Neural crest cell (in vitro differentiated cells): ENCODE measurements around the gene XKRX. TPM values are rescaled to one million over a fixed set of nuclear protein-coding genes. Genes with fewer than 3 reads are reported as not detected.

ENCODE experiments used
- DNase-seq: peaks from one replicate; pipeline ENCODE4 v3.0.0; 2021; ENCODE audit warnings: low read depth, mixed read lengths, low spot score
- H3K27ac Mint-ChIP-seq: one replicate; pipeline ENCODE4 v1.8.0; 2021; ENCODE audit warnings: mild to moderate bottlenecking, mixed read lengths; ENCODE audit not compliant: unreplicated experiment
- H3K27me3 Mint-ChIP-seq: 2 replicates; pipeline ENCODE4 v1.8.0; 2021; ENCODE audit warnings: low read depth, mild to moderate bottlenecking, mixed read lengths
- H3K36me3 Mint-ChIP-seq: 2 replicates; pipeline ENCODE4 v1.8.0; 2021; ENCODE audit warnings: low read depth, mild to moderate bottlenecking, mixed read lengths
- H3K4me1 Mint-ChIP-seq: 2 replicates; pipeline ENCODE4 v1.8.0; 2021; ENCODE audit warnings: mixed read lengths
- H3K4me3 Mint-ChIP-seq: one replicate; pipeline ENCODE4 v1.8.0; 2021; ENCODE audit warnings: mild to moderate bottlenecking, mixed read lengths
- H3K9me3 Mint-ChIP-seq: 2 replicates; pipeline ENCODE4 v1.8.0; 2021; ENCODE audit warnings: mixed read lengths
- CTCF ChIP-seq: fragments of 200-600 bp; sonication (generic); conservative IDR thresholded peaks from 2 replicates; pipeline ENCODE4 v1.5.0; 2021; ENCODE audit warnings: antibody characterized with exemption, mild to moderate bottlenecking
- long read RNA-seq: library from polyadenylated mRNA; unstranded; transcript quantifications from one replicate; pipeline ENCODE4 v2.0.0, GENCODE V29; 2020
- total RNA-seq: library from RNA; stranded (reverse); gene quantifications from 2 replicates; pipeline ENCODE4 v1.2.1, GENCODE V29; 2021

XKRX gene
- 0.41 and 0.51 TPM in 2 replicates for total RNA-seq
- long read RNA-seq, partial matches to known transcripts = 0 of 1 reads
- long read RNA-seq, other reads (novel, unspliced or antisense) = 0 of 1 reads

- no peak within 1 kb of the TSS for H3K27ac Mint-ChIP-seq
- peak within 1 kb of the TSS; percentile 90 for H3K4me3 Mint-ChIP-seq
- no peak for TF ChIP-seq CTCF
- peaks cover 24% of the 10 kb centered on the region for H3K27me3 Mint-ChIP-seq
- peaks cover 16% of the 10 kb centered on the region for H3K9me3 Mint-ChIP-seq
- peak; percentile 13 for DNase-seq
- H3K36me3 Mint-ChIP-seq = no peaks in the 10 kb centered on the region
- no peaks in the 10 kb centered on the region for H3K4me1 Mint-ChIP-seq
These were observed at the start of gene XKRX for GRCh38 chrX:100928660-100929613. TSS of gene XKRX (minus strand) at chrX:100928917. CDS start at chrX:100928304, 613 bp downstream.

GRCh38 chrX:100976211-100976610, 47.5 kb upstream of the XKRX start:
- no peak for TF ChIP-seq CTCF
- Mint-ChIP-seq H3K4me3 (no peak overlapping the region), H3K27ac (no peak overlapping the region), H3K27me3 (no peaks in the 10 kb centered on the region), H3K9me3 (peaks cover 10% of the 10 kb centered on the region), H3K4me1 (no peaks in the 10 kb centered on the region), H3K36me3 (peaks cover 12% of the 10 kb centered on the region)
- DNase-seq = no peak

GRCh38 chrX:100975212-100975611, 46.5 kb upstream of the XKRX start:
- H3K9me3 Mint-ChIP-seq = peaks cover 10% of the 10 kb centered on the region

GRCh38 chrX:100973411-100973810, 44.7 kb upstream of the XKRX start:
- H3K4me3 Mint-ChIP-seq = no peak overlapping the region
- TF ChIP-seq CTCF = no peak
- H3K4me1 Mint-ChIP-seq = no peaks in the 10 kb centered on the region
- peaks cover 8% of the 10 kb centered on the region for H3K9me3 Mint-ChIP-seq
- no peak for DNase-seq
- H3K27me3 Mint-ChIP-seq = no peaks in the 10 kb centered on the region
- H3K36me3 Mint-ChIP-seq = peaks cover 12% of the 10 kb centered on the region
- no peak overlapping the region for H3K27ac Mint-ChIP-seq

More at GRCh38 chrX:100975212-100975611, 46.5 kb upstream of the XKRX start:
- Mint-ChIP-seq H3K36me3 (peaks cover 12% of the 10 kb centered on the region), H3K27ac (no peak overlapping the region), H3K4me1 (no peaks in the 10 kb centered on the region), H3K27me3 (no peaks in the 10 kb centered on the region), H3K4me3 (no peak overlapping the region)
- DNase-seq = no peak
- TF ChIP-seq CTCF = no peak

GRCh38 chrX:100969936-100970335, 41.2 kb upstream of the XKRX start:
- Mint-ChIP-seq H3K9me3 (peaks cover 8% of the 10 kb centered on the region), H3K27me3 (no peaks in the 10 kb centered on the region), H3K4me3 (no peak overlapping the region), H3K27ac (no peak overlapping the region), H3K4me1 (no peaks in the 10 kb centered on the region), H3K36me3 (peaks cover 7% of the 10 kb centered on the region)
- no peak for DNase-seq
- TF ChIP-seq CTCF = no peak
